ENCODE results near the gene PTEN.

GRCh38 chr10:87873656-87874055 is 10.2 kb downstream of the PTEN start:
- TF ChIP-seq CTCF (IDR thresholded peaks at IDR 0.05; ENCODE audit: low read length) (no peak), EZH2 (IDR thresholded peaks at IDR 0.05; ENCODE audit: borderline replicate concordance, low read length) (no peak)

Measured in OCI-LY1 (cell line).